HUDEP-2 (cell line): ENCODE data around the gene ATOH7.
"Not testable (repeated sequence)": the region's sequence is repeated elsewhere in the genome, so short reads cannot be mapped to it uniquely, and the experiment has no call there.

Experiments
- DNase-seq, 76 experiments: peaks; one replicate each; lab custom pipeline; 2025; ENCODE audit not compliant: unreplicated experiment in 76 of 76; lab: John Stamatoyannopoulos, UW

ATOH7 gene

GRCh38 chr10:68231817-68232251 is at the start of gene ATOH7:
TSS of gene ATOH7 (minus strand) at chr10:68232113. CDS start at chr10:68231677, 436 bp downstream.
- DNase-seq: peak in 1 of 76 experiments; percentile 43

- DNase-seq: no peak
These were observed 48.8 kb upstream of the ATOH7 start for GRCh38 chr10:68280758-68281157.

- not testable (repeated sequence) for DNase-seq
These were observed 47.2 kb upstream of the ATOH7 start for GRCh38 chr10:68278906-68279753.

- not testable (repeated sequence) for DNase-seq
These were observed 45.9 kb upstream of the ATOH7 start for GRCh38 chr10:68277814-68278213.

GRCh38 chr10:68276224-68276623 is 44.3 kb upstream of the ATOH7 start:
- DNase-seq: no peak

GRCh38 chr10:68275600-68276126 is 43.8 kb upstream of the ATOH7 start:
- no peak for DNase-seq

- peak in 32 of 76 experiments; percentile 1 to 70 (median 24) for DNase-seq
These were observed 40.9 kb upstream of the ATOH7 start for GRCh38 chr10:68272833-68273232.

- peak in 72 of 76 experiments; percentile 6 to 86 (median 56) for DNase-seq
These were observed 39.4 kb upstream of the ATOH7 start for GRCh38 chr10:68271196-68271882.

- DNase-seq: no peak
These were observed 37.8 kb upstream of the ATOH7 start for GRCh38 chr10:68269562-68270290.

GRCh38 chr10:68261132-68261856 is 29.4 kb upstream of the ATOH7 start:
- no peak for DNase-seq

GRCh38 chr10:68253346-68253745 is 21.4 kb upstream of the ATOH7 start:
- no peak for DNase-seq

GRCh38 chr10:68251625-68252495 is 19.9 kb upstream of the ATOH7 start:
- no peak for DNase-seq

- no peak for DNase-seq
These were observed 19.2 kb upstream of the ATOH7 start for GRCh38 chr10:68251151-68251550.

- no peak for DNase-seq
These were observed 17.4 kb upstream of the ATOH7 start for GRCh38 chr10:68249297-68249696.

GRCh38 chr10:68247931-68248330 is 16.0 kb upstream of the ATOH7 start:
- DNase-seq: no peak

GRCh38 chr10:68246397-68246796 is 14.5 kb upstream of the ATOH7 start:
- DNase-seq: not testable (repeated sequence)

- DNase-seq: no peak
These were observed 10.1 kb upstream of the ATOH7 start for GRCh38 chr10:68242051-68242450.

GRCh38 chr10:68239596-68240150 is 7.8 kb upstream of the ATOH7 start:
- DNase-seq: no peak

- DNase-seq: no peak
These were observed 7.2 kb upstream of the ATOH7 start for GRCh38 chr10:68239069-68239468.
